ENCODE measurements around the gene OARD1. TPM values are rescaled to one million over a fixed set of nuclear protein-coding genes. Genes with fewer than 3 reads are reported as not detected.
A peak's percentile ranks its signal among the peaks of the same experiment; 100 is the strongest.

The OARD1 gene
- total RNA-seq, 1 donor from 2014 or later = 30.7 TPM

DNA sequence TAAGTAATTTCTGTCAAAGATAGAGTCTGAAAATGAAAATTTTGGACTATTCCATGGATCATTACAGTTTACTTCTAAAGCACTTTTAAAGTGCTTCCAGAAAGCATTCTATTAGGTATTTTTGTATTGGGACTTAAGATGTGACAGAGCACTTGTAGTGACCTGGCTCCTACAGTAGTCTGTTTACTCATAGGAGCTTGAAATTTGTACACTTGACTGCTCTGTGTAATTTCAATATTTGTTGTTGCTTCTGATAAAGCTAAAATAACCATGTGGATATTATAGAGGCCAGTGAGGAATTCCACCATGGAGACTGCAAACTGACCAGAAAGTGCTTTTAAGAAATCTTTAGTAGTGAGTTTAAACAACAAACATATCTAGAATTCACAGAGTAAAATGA is 10.9 kb upstream of the OARD1 start:
- TF ChIP-seq, protein P1, sequence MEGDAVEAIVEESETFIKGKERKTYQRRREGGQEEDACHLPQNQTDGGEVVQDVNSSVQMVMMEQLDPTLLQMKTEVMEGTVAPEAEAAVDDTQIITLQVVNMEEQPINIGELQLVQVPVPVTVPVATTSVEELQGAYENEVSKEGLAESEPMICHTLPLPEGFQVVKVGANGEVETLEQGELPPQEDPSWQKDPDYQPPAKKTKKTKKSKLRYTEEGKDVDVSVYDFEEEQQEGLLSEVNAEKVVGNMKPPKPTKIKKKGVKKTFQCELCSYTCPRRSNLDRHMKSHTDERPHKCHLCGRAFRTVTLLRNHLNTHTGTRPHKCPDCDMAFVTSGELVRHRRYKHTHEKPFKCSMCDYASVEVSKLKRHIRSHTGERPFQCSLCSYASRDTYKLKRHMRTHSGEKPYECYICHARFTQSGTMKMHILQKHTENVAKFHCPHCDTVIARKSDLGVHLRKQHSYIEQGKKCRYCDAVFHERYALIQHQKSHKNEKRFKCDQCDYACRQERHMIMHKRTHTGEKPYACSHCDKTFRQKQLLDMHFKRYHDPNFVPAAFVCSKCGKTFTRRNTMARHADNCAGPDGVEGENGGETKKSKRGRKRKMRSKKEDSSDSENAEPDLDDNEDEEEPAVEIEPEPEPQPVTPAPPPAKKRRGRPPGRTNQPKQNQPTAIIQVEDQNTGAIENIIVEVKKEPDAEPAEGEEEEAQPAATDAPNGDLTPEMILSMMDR (IDR thresholded peaks at IDR 0.05) = no peak
- H3K27ac Mint-ChIP-seq = no peak overlapping the region
- no peak overlapping the region for H3K4me3 Mint-ChIP-seq
- H3K27me3 Mint-ChIP-seq = no peaks in the 10 kb centered on the region
- DNase-seq (no peak), ATAC-seq (ENCODE audit: low read depth) (no peak)
- peaks cover 86% of the 10 kb centered on the region for H3K36me3 Mint-ChIP-seq (ENCODE audit: low read depth)
- intact Hi-C loops (cut with micrococcal nuclease) = no loop called here
- no peaks in the 10 kb centered on the region for H3K9me3 Mint-ChIP-seq
- POLR2A ChIA-PET = no interaction called here
- CTCF ChIA-PET = interaction anchor here (1.5 kb wide), 1 partner anchor 99 kb away, joined by 3 read pairs; no protein-coding TSS in a partner anchor
- peaks cover 32% of the 10 kb centered on the region for H3K4me1 Mint-ChIP-seq

- Mint-ChIP-seq H3K4me1 (peaks cover 46% of the 10 kb centered on the region), H3K4me3 (peak overlapping the region; percentile 4), H3K27ac (peak overlapping the region; percentile 76), H3K27me3 (no peaks in the 10 kb centered on the region), H3K36me3 (ENCODE audit: low read depth) (peaks cover 74% of the 10 kb centered on the region), H3K9me3 (no peaks in the 10 kb centered on the region)
- ATAC-seq (ENCODE audit: low read depth) = peak; percentile 40
- POLR2A ChIA-PET = interaction anchor here (0.6 kb wide), 2 partner anchors 707 to 1717 kb away, joined by 3 read pairs; partner anchors contain the start of gene TOMM6
- intact Hi-C loops (cut with micrococcal nuclease) = no loop called here
- no peak for DNase-seq
- TF ChIP-seq, protein P1 (IDR thresholded peaks at IDR 0.05) = no peak
- CTCF ChIA-PET = interaction anchor here (1.4 to 1.6 kb wide), 3 partner anchors 11 to 100 kb away, joined by 3 read pairs; no protein-coding TSS in a partner anchor
Measured at GRCh38 chr6:41080621-41081020, 8.5 kb upstream of the OARD1 start.

DNA sequence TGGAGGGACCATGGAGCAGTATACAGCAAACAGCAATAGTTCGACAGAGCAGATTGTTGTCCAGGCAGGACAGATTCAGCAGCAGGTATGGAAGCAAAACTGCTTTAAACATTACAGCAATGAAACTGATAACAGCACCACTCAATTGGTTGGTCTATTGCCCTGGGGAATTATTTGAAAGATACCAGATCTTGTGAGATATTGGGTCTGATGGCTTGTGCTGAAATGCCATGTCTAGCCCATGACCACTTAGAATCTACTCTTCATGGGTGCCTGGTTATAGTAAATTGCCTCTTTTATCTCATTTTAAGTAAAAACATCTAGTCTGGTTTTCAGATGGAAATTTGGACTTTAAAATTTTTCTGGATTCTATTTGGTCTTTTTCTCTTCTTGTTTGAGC is 6.9 kb upstream of the OARD1 start:
- peak overlapping the region; percentile 5 for H3K27ac Mint-ChIP-seq

DNA sequence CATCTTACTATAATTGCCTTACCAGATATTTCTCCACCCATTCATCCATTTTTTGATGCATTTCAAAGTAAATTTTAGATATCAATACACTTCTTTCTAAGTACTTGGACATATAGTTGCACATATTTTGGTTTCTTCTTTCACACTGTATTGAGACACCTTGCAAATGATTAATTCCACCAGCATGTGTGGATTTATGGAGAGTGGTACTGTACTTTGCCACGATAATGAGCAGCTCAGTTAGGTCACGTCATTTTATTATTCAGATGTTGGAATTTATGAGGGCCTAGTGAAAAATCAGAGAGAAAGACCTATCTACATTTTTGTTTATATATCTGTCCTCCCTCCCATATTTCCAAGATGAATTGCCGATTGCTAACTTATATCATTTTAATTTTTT is 5.9 kb upstream of the OARD1 start:
- no peaks in the 10 kb centered on the region for H3K9me3 Mint-ChIP-seq
- H3K27me3 Mint-ChIP-seq = no peaks in the 10 kb centered on the region
- DNase-seq = no peak
- peaks cover 65% of the 10 kb centered on the region for H3K4me1 Mint-ChIP-seq
- intact Hi-C loops (cut with micrococcal nuclease) = loop anchor here (10.0 kb wide), 1 partner anchor 1667 kb away; the partner anchor contains the start of gene TBCC
- TF ChIP-seq, protein P1 (IDR thresholded peaks at IDR 0.05) = no peak
- CTCF ChIA-PET = no interaction called here
- no peak overlapping the region for H3K4me3 Mint-ChIP-seq
- no peak for ATAC-seq (ENCODE audit: low read depth)
- H3K27ac Mint-ChIP-seq = no peak overlapping the region
- peaks cover 62% of the 10 kb centered on the region for H3K36me3 Mint-ChIP-seq (ENCODE audit: low read depth)
- POLR2A ChIA-PET = no interaction called here

More for the DNA sequence above, 6.9 kb upstream of the OARD1 start:
- DNase-seq (no peak), ATAC-seq (ENCODE audit: low read depth) (no peak)
- Mint-ChIP-seq H3K27me3 (no peaks in the 10 kb centered on the region), H3K9me3 (no peaks in the 10 kb centered on the region), H3K36me3 (ENCODE audit: low read depth) (peaks cover 65% of the 10 kb centered on the region), H3K4me3 (no peak overlapping the region), H3K4me1 (peaks cover 62% of the 10 kb centered on the region)
- CTCF ChIA-PET = interaction anchor here (0.5 to 1.6 kb wide), 4 partner anchors 9 to 102 kb away, joined by 3 read pairs; no protein-coding TSS in a partner anchor
- POLR2A ChIA-PET = no interaction called here
- intact Hi-C loops (cut with micrococcal nuclease) = loop anchor here (10.0 kb wide), 1 partner anchor 1666 kb away; the partner anchor contains the start of gene TBCC
- TF ChIP-seq, protein P1 (IDR thresholded peaks at IDR 0.05) = no peak

DNA sequence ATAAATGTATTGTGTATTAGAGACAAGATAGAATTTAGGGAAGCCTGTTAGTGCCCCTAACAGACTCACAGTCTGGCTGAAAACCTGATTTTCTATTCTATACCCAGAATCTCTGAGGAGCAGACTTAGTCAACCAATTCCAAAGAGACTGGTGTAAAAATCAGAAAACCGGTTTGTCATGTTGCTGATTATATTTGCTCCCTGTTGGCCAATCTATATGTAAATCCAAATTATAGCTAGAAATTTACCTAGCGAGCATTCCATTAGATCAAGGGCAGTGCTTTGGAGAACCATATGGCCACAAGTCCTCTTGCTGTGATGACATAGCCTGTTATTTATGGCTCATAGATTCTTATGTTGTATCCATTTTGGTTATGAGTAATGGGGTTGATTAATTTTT is 5.4 kb upstream of the OARD1 start:
- ATAC-seq (ENCODE audit: low read depth) (no peak), DNase-seq (no peak)
- TF ChIP-seq, protein P1 (IDR thresholded peaks at IDR 0.05) = no peak
- H3K4me3 Mint-ChIP-seq = no peak overlapping the region
- CTCF ChIA-PET = no interaction called here
- peaks cover 63% of the 10 kb centered on the region for H3K4me1 Mint-ChIP-seq
- H3K27me3 Mint-ChIP-seq = no peaks in the 10 kb centered on the region
- no peaks in the 10 kb centered on the region for H3K9me3 Mint-ChIP-seq
- H3K27ac Mint-ChIP-seq = no peak overlapping the region
- POLR2A ChIA-PET = no interaction called here
- peaks cover 56% of the 10 kb centered on the region for H3K36me3 Mint-ChIP-seq (ENCODE audit: low read depth)
- intact Hi-C loops (cut with micrococcal nuclease) = loop anchor here (10.0 kb wide), 1 partner anchor 1667 kb away; the partner anchor contains the start of gene TBCC

Data from activated B cell treated with CpG ODN at 0.5 μM for 24 hours (primary cell).